HepG2 (cell line): ENCODE data around the gene PLXNA1. TPM values are rescaled to one million over a fixed set of nuclear protein-coding genes. Genes with fewer than 3 reads are reported as not detected.
A peak's percentile ranks its signal among the peaks of the same experiment; 100 is the strongest.

Source experiments
- ATAC-seq: fragments of 200-7000 bp; cut with Tn5 transposase; 3 replicates; pipeline ENCODE4 v1.9.1; 2020; ENCODE audit warnings: mild to moderate bottlenecking, moderate library complexity
- BruUV-seq: library from RNA; stranded (reverse); fragments of 400-500 nt; replicated peaks from 2 replicates; lab custom pipeline; 2021; lab: Mats Ljungman, UMichigan
- CTCF ChIA-PET: fragments of 300-600 bp; formaldehyde crosslinking; extraction: SDS; loops from one replicate; lab custom pipeline; 2021; ENCODE audit warnings: low total read pairs, inconsistent platforms, low intra/inter-chr PET ratio; lab: Yijun Ruan, JAX
- POLR2A ChIA-PET: fragments of 350-600 bp; sonication (Branson Sonifier 250); formaldehyde crosslinking; loops from one replicate; lab custom pipeline; 2020; ENCODE audit warnings: antibody characterized with exemption, inconsistent platforms; lab: Yijun Ruan, JAX
- DNase-seq: peaks from one replicate; pipeline ENCODE4 v3.0.0-alpha.2; 2015; ENCODE audit warnings: low spot score
- FAIRE-seq: peaks from 3 replicates; lab custom pipeline; 2011; peaks lifted over from hg19 to GRCh38; lab: Jason Lieb, UNC
- H2AFZ ChIP-seq: one replicate; pipeline ENCODE4 v1.6.1; 2011; ENCODE audit warnings: low read length, inconsistent platforms
- H3K27ac ChIP-seq: fragments of 300-600 bp; 3 replicates; pipeline ENCODE4 v1.8.0; 2011; ENCODE audit warnings: mixed run types, mild to moderate bottlenecking, mixed read lengths, low read length, inconsistent platforms; ENCODE audit not compliant: insufficient read depth; ENCODE audit errors: extremely low read length
- H3K27me3 ChIP-seq, 2 experiments: fragments of 200-600 bp in 1 of 2; 2 replicates in 1 of 2; 3 replicates in 1 of 2; pipeline versions ENCODE4 v1.6.0 to v1.8.0; 2011; ENCODE audit warnings: low read length in 2 of 2, mild to moderate bottlenecking in 2 of 2, moderate library complexity in 2 of 2, inconsistent platforms in 1 of 2; ENCODE audit not compliant: insufficient read depth in 2 of 2, control insufficient read depth in 1 of 2
- H3K36me3 ChIP-seq, 2 experiments: fragments of 200-600 bp in 1 of 2; replicated peaks in 1 of 2; 2 replicates in 1 of 2; 3 replicates in 1 of 2; pipeline versions ENCODE4 v1.5.1 to v1.8.0; 2011; ENCODE audit warnings: low read length in 2 of 2, inconsistent platforms in 1 of 2; ENCODE audit not compliant: insufficient read depth in 2 of 2, control insufficient read depth in 1 of 2
- H3K4me1 ChIP-seq: 2 replicates; pipeline ENCODE4 v1.5.1; 2012; ENCODE audit warnings: low read length, inconsistent platforms; ENCODE audit not compliant: insufficient read depth
- H3K4me2 ChIP-seq: 2 replicates; pipeline ENCODE4 v1.6.0; 2011; ENCODE audit warnings: low read depth, low read length, inconsistent platforms
- H3K4me3 ChIP-seq, 3 experiments: fragments of 200-600 bp in 1 of 3; sonication (generic), shearing (Covaris generic) in 1 of 3; replicated peaks in 1 of 3; 2 replicates each; pipeline ENCODE4 v1.5.1; 2011 to 2016; ENCODE audit warnings: low read length in 3 of 3, inconsistent platforms in 2 of 3, low read depth in 2 of 3, mild to moderate bottlenecking in 2 of 3, control low read depth in 1 of 3, mixed read lengths in 1 of 3; ENCODE audit not compliant: insufficient read depth in 1 of 3
- H3K79me2 ChIP-seq: one replicate; pipeline ENCODE4 v1.6.1; 2011; ENCODE audit warnings: low read length, inconsistent platforms; ENCODE audit not compliant: insufficient read depth
- H3K9ac ChIP-seq: 2 replicates; pipeline ENCODE4 v1.6.0; 2011; ENCODE audit warnings: mild to moderate bottlenecking, low read depth, low read length, inconsistent platforms; ENCODE audit not compliant: insufficient read depth
- H3K9me3 ChIP-seq: 2 replicates; pipeline ENCODE4 v1.5.1; 2012; ENCODE audit warnings: mild to moderate bottlenecking, low read length
- H4K20me1 ChIP-seq: 2 replicates; pipeline ENCODE4 v1.6.0; 2011; ENCODE audit warnings: inconsistent platforms, mild to moderate bottlenecking, low read length, moderate library complexity; ENCODE audit not compliant: insufficient read depth
- AGO2 ChIP-seq: fragments of 200-400 bp; formaldehyde crosslinking; optimal IDR thresholded peaks from 2 replicates; pipeline ENCODE3; 2017; ENCODE audit warnings: mild to moderate bottlenecking, low read depth, low read length, moderate library complexity
- DDIT3 ChIP-seq: sonication (generic); formaldehyde crosslinking; IDR thresholded peaks from 2 replicates; pipeline ENCODE4 v1.4.0; 2020; ENCODE audit warnings: mild to moderate bottlenecking, missing genetic modification reagents
- EED ChIP-seq: sonication (generic); formaldehyde crosslinking; IDR thresholded peaks from 2 replicates; pipeline ENCODE4 v1.5.0; 2020; ENCODE audit warnings: mild to moderate bottlenecking, missing genetic modification reagents
- KDM5A ChIP-seq: fragments of 200-600 bp; sonication (generic); IDR thresholded peaks from 2 replicates; pipeline ENCODE4 v1.7.0; 2018; ENCODE audit warnings: antibody characterized with exemption, mild to moderate bottlenecking, low read length, borderline replicate concordance
- MAFG ChIP-seq: sonication (generic); formaldehyde crosslinking; IDR thresholded peaks from 2 replicates; pipeline ENCODE4 v1.5.1; 2020; ENCODE audit warnings: mild to moderate bottlenecking, missing genetic modification reagents
- MTA1 ChIP-seq: sonication (generic); formaldehyde crosslinking; IDR thresholded peaks from 2 replicates; pipeline ENCODE4 v1.4.0; 2020; ENCODE audit warnings: missing genetic modification reagents, mild to moderate bottlenecking, borderline replicate concordance
- MTF2 ChIP-seq: sonication (generic); formaldehyde crosslinking; IDR thresholded peaks from 2 replicates; pipeline ENCODE4 v1.5.0; 2020; ENCODE audit warnings: missing genetic modification reagents, borderline replicate concordance
- SMAD1 ChIP-seq: sonication (generic); formaldehyde crosslinking; IDR thresholded peaks from 2 replicates; pipeline ENCODE4 v1.4.0; 2020; ENCODE audit warnings: missing genetic modification reagents, low read depth, mild to moderate bottlenecking, borderline replicate concordance
- WGBS: methylation state at CpG from one replicate; pipeline ENCODE4 v1.1.6; 2017; ENCODE audit warnings: low lambda C conversion rate; 5-methylcytosine and 5-hydroxymethylcytosine counted together
- in situ Hi-C: cut with HindIII; loops from 2 replicates; pipeline ENCODE4 v1.10.0; 2017; ENCODE audit warnings: low pct_unique_long_range_greater_than_20kb; ENCODE audit not compliant: extremely low pct_ligation_motif_present
- intact Hi-C: fragments of 100-400 bp; cut with micrococcal nuclease; formaldehyde crosslinking; loops from one replicate; pipeline ENCODE4 v1.10.0; 2022; ENCODE audit not compliant: unreplicated experiment
- polyA plus RNA-seq, 8 experiments: library from polyadenylated mRNA; depleted of rRNA in 3 of 8; stranded (reverse) in 7 of 8; unstranded in 1 of 8; fragments of >200 nt; fragmentation: Illumina TruSeq in 4 of 8; extraction: Trizol in 4 of 8; gene quantifications; 2 replicates each; pipeline versions ENCODE4 v1.2.1 to v1.2.3, GENCODE V29; 2011 to 2016; ENCODE audit warnings: low read depth in 4 of 8, missing spikeins in 1 of 8, mixed read lengths in 1 of 8; ENCODE audit not compliant: insufficient read depth in 1 of 8
- total RNA-seq, 5 experiments: library from RNA; depleted of rRNA; stranded (reverse); fragments of >200 nt; fragmentation: Illumina TruSeq; extraction: Trizol; gene quantifications; 2 replicates each; pipeline ENCODE4 v1.2.3, GENCODE V29; 2016; ENCODE audit warnings: low read depth in 1 of 5

The PLXNA1 gene
- total and polyA plus RNA-seq, 2 of the 13 experiments (the other 11 are each of a cell fraction or from before 2014, with no cell fraction given), result 16.6 to 18.2 TPM

GRCh38 chr3:127005864-127006500, 23.1 kb downstream of the PLXNA1 start:
- WGBS, result 95% methylated on average over 8 of the region's 17 CpGs
- Histone ChIP-seq H3K27me3 (no peaks in the 10 kb centered on the region), H3K27ac (no peak overlapping the region), H3K4me2 (no peak overlapping the region), H2AFZ (no peak overlapping the region), H3K4me3 (no peak overlapping the region), H3K79me2 (no peaks in the 10 kb centered on the region), H3K9me3 (no peaks in the 10 kb centered on the region), H3K9ac (no peak overlapping the region), H3K4me1 (no peaks in the 10 kb centered on the region), H3K36me3 (peaks cover 4 to 5% of the 10 kb centered on the region in 2 experiments; a peak in 1 of 5 replicates), H4K20me1 (no peaks in the 10 kb centered on the region)
- CTCF ChIA-PET, result no interaction called here
- TF ChIP-seq MTF2 (no peak), DDIT3 (CRISPR knock-in tag) (no peak), KDM5A (no peak), EED (0 out of 2 replicates have a peak, but pooled peaks have one; percentile 38), AGO2 (peak; percentile 35), MAFG (CRISPR knock-in tag) (no peak), MTA1 (no peak), SMAD1 (no peak)
- no peak for DNase-seq
- intact Hi-C loops (no loop called here), in situ Hi-C loops (no loop called here)
- BruUV-seq, result no TSS peak
- FAIRE-seq, result no peak
- no peak for ATAC-seq
- POLR2A ChIA-PET, result no interaction called here
